A549 (cell line): ENCODE results near the gene KCNC2. TPM values are rescaled to one million over a fixed set of nuclear protein-coding genes. Genes with fewer than 3 reads are reported as not detected.
A peak's percentile ranks its signal among the peaks of the same experiment; 100 is the strongest.

Experiments used
- ATAC-seq, 2 experiments: fragments of 200-7000 bp in 1 of 2; fragments of >200 bp in 1 of 2; cut with Nextera tagmentation in 1 of 2; cut with Tn5 transposase in 1 of 2; 3 replicates each; pipeline versions ENCODE4 v1.8.0 to v1.9.1; 2018 to 2020; ENCODE audit warnings: mild to moderate bottlenecking in 1 of 2, moderate library complexity in 1 of 2
- CTCF ChIA-PET: fragments of 300-600 bp; sonication (Branson Sonifier 250); formaldehyde crosslinking; extraction: SDS; loops from one replicate; lab custom pipeline; 2021; ENCODE audit warnings: antibody characterized with exemption, inconsistent platforms; lab: Yijun Ruan, JAX
- POLR2A ChIA-PET: fragments of 350-600 bp; formaldehyde crosslinking; extraction: SDS; loops from one replicate; lab custom pipeline; 2021; ENCODE audit warnings: antibody characterized with exemption, inconsistent platforms; lab: Yijun Ruan, JAX
- DNase-seq, 2 experiments: peaks; one replicate each; pipeline versions ENCODE4 v3.0.0 to v3.0.0-alpha.2; 2011 to 2016; ENCODE audit warnings: low read depth in 1 of 2, low spot score in 1 of 2
- FAIRE-seq: peaks from 2 replicates; lab custom pipeline; 2011; peaks lifted over from hg19 to GRCh38; lab: Jason Lieb, UNC
- H3K27ac ChIP-seq, 2 experiments: fragments of >200 bp; sonication (Bioruptor Twin); formaldehyde crosslinking; 3 replicates each; pipeline ENCODE4 v1.5.1; 2016 to 2017
- H3K4me1 ChIP-seq: fragments of >200 bp; sonication (Bioruptor Twin); formaldehyde crosslinking; 3 replicates; pipeline ENCODE4 v1.6.1; 2016
- H3K4me2 ChIP-seq: fragments of >200 bp; sonication (Bioruptor Twin); formaldehyde crosslinking; 3 replicates; pipeline ENCODE4 v1.6.1; 2016
- H3K4me3 ChIP-seq: fragments of >200 bp; sonication (Bioruptor Twin); formaldehyde crosslinking; 3 replicates; pipeline ENCODE4 v1.5.1; 2016
- H3K9me3 ChIP-seq: fragments of >200 bp; sonication (Bioruptor Twin); formaldehyde crosslinking; 3 replicates; pipeline ENCODE4 v1.6.1; 2016
- GATA3 ChIP-seq: IDR thresholded peaks from 2 replicates; pipeline ENCODE4 v1.6.1; 2012; ENCODE audit warnings: borderline replicate concordance
- HOXA7 ChIP-seq: fragments of 250-450 bp; sonication (Bioruptor Pico); IDR thresholded peaks from 2 replicates; pipeline ENCODE4 v1.5.0; 2020; ENCODE audit warnings: mild to moderate bottlenecking, moderate library complexity
- JUNB ChIP-seq: fragments of >200 bp; sonication (Bioruptor Twin); formaldehyde crosslinking; IDR thresholded peaks from 2 replicates; pipeline ENCODE4 v1.6.1; 2016
- KDM5A ChIP-seq: fragments of 200-600 bp; sonication (generic); IDR thresholded peaks from 2 replicates; pipeline ENCODE4 v1.6.1; 2016; ENCODE audit warnings: antibody characterized with exemption, mild to moderate bottlenecking
- MAZ ChIP-seq: fragments of 150-350 bp; IDR thresholded peaks from 2 replicates; pipeline ENCODE4 v1.6.1; 2014; ENCODE audit warnings: antibody characterized with exemption, low read depth, low read length, borderline replicate concordance
- NFE2L2 ChIP-seq: fragments of 150-350 bp; conservative IDR thresholded peaks from 2 replicates; pipeline ENCODE4 v1.6.1; 2014; ENCODE audit warnings: low read length
- POLR2A ChIP-seq: IDR thresholded peaks from 2 replicates; pipeline ENCODE4 v1.6.1; 2012; ENCODE audit warnings: mild to moderate bottlenecking, low read length
- POLR2AphosphoS2 ChIP-seq: conservative IDR thresholded peaks from 2 replicates; pipeline ENCODE4 v1.6.1; 2012; ENCODE audit warnings: low read length, improper control_type of control experiment, inconsistent platforms
- RNF2 ChIP-seq: fragments of 200-600 bp; sonication (generic); IDR thresholded peaks from 2 replicates; pipeline ENCODE4 v1.6.1; 2016; ENCODE audit warnings: low read depth, mild to moderate bottlenecking, antibody characterized with exemption, moderate library complexity, borderline replicate concordance
- TFCP2L1 ChIP-seq: fragments of 250-450 bp; sonication (Bioruptor Pico); IDR thresholded peaks from 2 replicates; pipeline ENCODE4 v1.5.0; 2021; ENCODE audit warnings: mild to moderate bottlenecking
- ZC3H11A ChIP-seq: fragments of 450-650 bp; IDR thresholded peaks from 2 replicates; pipeline ENCODE4 v1.6.1; 2014; ENCODE audit warnings: antibody characterized with exemption, mild to moderate bottlenecking
- ZNF302 ChIP-seq: fragments of 250-450 bp; sonication (Bioruptor Pico); IDR thresholded peaks from 2 replicates; pipeline ENCODE4 v1.9.0; 2021; ENCODE audit warnings: inconsistent platforms, mild to moderate bottlenecking, moderate library complexity
- ZSCAN20 ChIP-seq: fragments of 250-450 bp; sonication (Bioruptor Pico); IDR thresholded peaks from 2 replicates; pipeline ENCODE4 v1.8.0; 2022; ENCODE audit warnings: mild to moderate bottlenecking, moderate library complexity
- WGBS: methylation state at CpG from one replicate; pipeline ENCODE4 v1.1.6; 2017; ENCODE audit errors: missing lambda C conversion rate; 5-methylcytosine and 5-hydroxymethylcytosine counted together
- polyA plus RNA-seq, 4 experiments: library from polyadenylated mRNA; depleted of rRNA in 3 of 4; stranded (reverse); fragments of >200 nt; fragmentation: RNase III in 1 of 4; extraction: RNeasy Plus Mini Kit Qiagen cat#74134 plus additional on column Dnase treatment in 1 of 4; gene quantifications; 2 replicates in 3 of 4; 3 replicates in 1 of 4; pipeline ENCODE4 v1.2.3, GENCODE V29; 2011 to 2017
- TF ChIP-seq, protein P1 (sequence below): fragments of >200 bp; sonication (Bioruptor Twin); formaldehyde crosslinking; IDR thresholded peaks from 2 replicates; pipeline ENCODE4 v1.6.1; 2016
- TF ChIP-seq, protein P2 (sequence below): fragments of 450-650 bp; IDR thresholded peaks from 2 replicates; pipeline ENCODE4 v1.6.1; 2014; ENCODE audit warnings: antibody characterized with exemption

The KCNC2 gene
- polyA plus RNA-seq, 2 of the 4 experiments (the other 2 are of a cell fraction), result not detected

DNA sequence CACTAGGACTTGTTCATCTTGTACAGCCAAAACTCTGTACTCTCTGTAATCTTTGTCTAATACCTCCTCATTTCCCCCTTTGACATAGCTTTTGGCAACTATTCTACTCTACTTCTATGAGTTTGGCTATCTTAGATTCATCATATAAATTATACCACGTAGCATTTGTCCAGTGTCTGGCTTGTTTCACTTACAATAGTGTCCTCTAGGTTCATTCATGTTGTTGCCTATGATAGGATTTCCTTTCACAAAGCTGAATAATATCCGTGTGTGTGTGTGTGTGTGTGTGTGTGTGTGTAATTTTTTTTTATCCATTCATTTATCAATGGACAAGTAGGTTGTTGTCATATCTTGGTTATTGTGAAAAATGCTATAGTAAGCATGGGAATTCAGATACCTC lies 209.5 kb downstream of the KCNC2 start:
- DNase-seq, result no peak
- TF ChIP-seq ZSCAN20, result no peak
- TF ChIP-seq, protein P1, sequence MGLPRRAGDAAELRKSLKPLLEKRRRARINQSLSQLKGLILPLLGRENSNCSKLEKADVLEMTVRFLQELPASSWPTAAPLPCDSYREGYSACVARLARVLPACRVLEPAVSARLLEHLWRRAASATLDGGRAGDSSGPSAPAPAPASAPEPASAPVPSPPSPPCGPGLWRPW, result no peak
- no peak for TF ChIP-seq MAZ
- ChIA-PET CTCF (interaction anchor here (0.6 kb wide), 1 partner anchor 392 kb away, joined by 3 read pairs; no protein-coding TSS in a partner anchor), POLR2A (no interaction called here)
- ATAC-seq, result no peak
- Histone ChIP-seq H3K4me3 (no peak overlapping the region), H3K27ac (no peak overlapping the region), H3K9me3 (no peaks in the 10 kb centered on the region), H3K4me2 (no peak overlapping the region), H3K4me1 (no peaks in the 10 kb centered on the region)
- FAIRE-seq, result no peak
- 35% methylated on average over 2 of the region's 2 CpGs for WGBS

DNA sequence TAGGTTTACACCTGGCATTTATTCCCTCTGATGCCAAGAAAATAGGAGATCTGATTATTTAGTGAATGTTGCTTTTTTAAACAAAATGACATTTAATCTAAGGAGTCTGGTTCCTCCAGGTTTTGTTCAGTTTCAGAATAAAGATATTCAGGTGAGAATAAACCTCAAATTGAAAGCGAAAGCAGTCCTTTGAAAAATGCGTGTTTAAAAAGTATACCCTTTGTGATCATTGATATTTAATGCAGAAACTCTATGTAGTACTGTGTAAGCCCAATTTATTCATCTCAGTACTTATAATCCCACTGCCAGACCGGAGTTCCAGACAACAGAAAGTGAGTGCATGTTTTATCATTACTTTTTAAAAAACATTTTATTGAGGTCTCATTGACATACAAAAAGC lies 210.2 kb downstream of the KCNC2 start:
- TF ChIP-seq RNF2 (no peak), TFCP2L1 (CRISPR knock-in tag) (no peak), KDM5A (no peak), NFE2L2 (no peak), POLR2AphosphoS2 (no peak), POLR2A (no peak), HOXA7 (no peak), GATA3 (no peak), ZNF302 (CRISPR knock-in tag) (no peak), ZC3H11A (no peak), JUNB (no peak)
- TF ChIP-seq, protein P2, sequence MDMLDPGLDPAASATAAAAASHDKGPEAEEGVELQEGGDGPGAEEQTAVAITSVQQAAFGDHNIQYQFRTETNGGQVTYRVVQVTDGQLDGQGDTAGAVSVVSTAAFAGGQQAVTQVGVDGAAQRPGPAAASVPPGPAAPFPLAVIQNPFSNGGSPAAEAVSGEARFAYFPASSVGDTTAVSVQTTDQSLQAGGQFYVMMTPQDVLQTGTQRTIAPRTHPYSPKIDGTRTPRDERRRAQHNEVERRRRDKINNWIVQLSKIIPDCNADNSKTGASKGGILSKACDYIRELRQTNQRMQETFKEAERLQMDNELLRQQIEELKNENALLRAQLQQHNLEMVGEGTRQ, result no peak
- TF ChIP-seq, protein P1, result no peak
- no peak for DNase-seq
- WGBS, result 37% methylated on average over 3 of the region's 3 CpGs
- Histone ChIP-seq H3K4me3 (no peak overlapping the region), H3K4me1 (no peaks in the 10 kb centered on the region), H3K4me2 (peak overlapping the region; percentile 40; the same call in 2 of the 3 replicates), H3K27ac (no peak overlapping the region), H3K9me3 (no peaks in the 10 kb centered on the region)
- ChIA-PET CTCF (no interaction called here), POLR2A (no interaction called here)
- no peak for ATAC-seq
- FAIRE-seq, result no peak

Other genes with a start within 250 kb of the KCNC2 start
- gene CAPS2, start 120.5 kb upstream of the KCNC2 start, polyA plus RNA-seq (2011; rRNA removed), result 6.9 and 7.0 TPM in 2 replicates
- gene CAPS2, start 120.5 kb upstream of the KCNC2 start, polyA plus RNA-seq (2017; fragmentation: RNase III; extraction: RNeasy Plus Mini Kit Qiagen cat#74134 plus additional on column Dnase treatment), result 2.6 to 3.7 TPM (median 3.6 TPM) in 3 replicates
- not detected in 2 replicates for gene GLIPR1L1, start 124.8 kb upstream of the KCNC2 start, polyA plus RNA-seq (2011; rRNA removed)
- gene GLIPR1L1, start 124.8 kb upstream of the KCNC2 start, polyA plus RNA-seq (2017; fragmentation: RNase III; extraction: RNeasy Plus Mini Kit Qiagen cat#74134 plus additional on column Dnase treatment), result not detected in 3 replicates
- 0.90 and 0.97 TPM in 2 replicates for gene GLIPR1L2, start 181.2 kb upstream of the KCNC2 start, polyA plus RNA-seq (2011; rRNA removed)
- gene GLIPR1L2, start 181.2 kb upstream of the KCNC2 start, polyA plus RNA-seq (2017; fragmentation: RNase III; extraction: RNeasy Plus Mini Kit Qiagen cat#74134 plus additional on column Dnase treatment), result 0.24 to 0.57 TPM (median 0.40 TPM) in 3 replicates